Activated CD8-positive, alpha-beta memory T cell treated with anti-CD3 and anti-CD28 coated beads, Interleukin-2, amount 50 U/mL, for 48 hours (primary cell): ENCODE results near the gene STAG1.
"Not testable (repeated sequence)": the region's sequence is repeated elsewhere in the genome, so short reads cannot be mapped to it uniquely, and the experiment has no call there.

Experiments used
- DNase-seq: peaks from one replicate; pipeline ENCODE4 v3.0.0-alpha.2; 2020

The STAG1 gene

DNA sequence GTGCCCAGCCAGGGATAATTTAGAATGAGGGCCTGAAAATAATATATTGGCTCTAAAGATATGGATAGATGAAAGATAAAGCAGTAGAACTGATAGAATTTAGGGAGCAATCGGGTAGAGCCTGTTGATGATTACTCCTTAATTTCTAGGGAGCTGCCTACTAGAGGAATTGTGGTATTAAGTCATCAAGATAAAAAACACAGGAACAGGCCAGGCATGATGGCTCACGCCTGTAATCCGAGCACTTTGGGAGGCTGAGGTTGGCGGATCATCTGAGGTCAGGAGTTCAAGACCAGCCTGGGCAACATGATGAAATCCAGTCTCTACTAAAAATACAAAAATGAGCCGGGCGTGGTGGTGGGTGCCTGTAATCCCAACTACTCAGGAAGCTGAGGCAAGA is 371.6 kb downstream of the STAG1 start:
- DNase-seq: no peak

DNA sequence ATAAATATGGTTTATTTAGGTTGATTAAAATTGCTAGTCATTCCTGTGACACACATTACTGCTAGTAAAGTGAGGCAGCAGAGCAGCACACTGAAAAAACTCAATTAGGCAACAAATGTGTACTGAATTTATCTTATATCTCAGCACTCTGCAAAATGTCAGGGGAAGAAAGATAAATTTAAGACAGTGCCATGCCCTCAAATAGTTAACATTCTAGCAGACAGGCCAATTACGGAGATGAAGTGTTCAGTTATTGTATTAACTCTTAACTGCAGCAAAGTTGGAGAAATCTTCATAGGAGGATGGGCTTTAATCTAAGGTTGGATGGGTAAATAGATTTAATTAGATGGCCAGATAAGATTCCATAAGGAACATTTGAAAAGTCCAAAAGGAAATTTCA is 374.2 kb downstream of the STAG1 start:
- DNase-seq: no peak

DNA sequence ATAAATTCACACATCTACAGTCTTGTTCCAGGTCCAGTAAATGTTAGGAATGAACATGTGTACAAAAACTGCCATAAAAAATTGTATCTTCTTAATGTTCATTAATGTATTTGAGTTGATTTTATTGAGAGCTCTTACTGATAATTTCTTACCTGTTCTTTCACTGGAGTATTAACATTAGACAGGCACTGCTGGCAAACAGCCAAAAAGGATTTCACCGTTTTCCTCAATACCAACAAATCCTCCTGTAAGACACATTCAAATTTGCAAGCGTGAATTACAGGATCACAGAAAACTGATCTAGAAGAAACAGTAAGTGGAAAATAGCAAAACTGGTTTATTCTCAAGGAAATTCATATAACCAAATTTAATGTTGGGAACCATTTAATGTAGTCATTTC is 374.7 kb downstream of the STAG1 start:
- DNase-seq: no peak

DNA sequence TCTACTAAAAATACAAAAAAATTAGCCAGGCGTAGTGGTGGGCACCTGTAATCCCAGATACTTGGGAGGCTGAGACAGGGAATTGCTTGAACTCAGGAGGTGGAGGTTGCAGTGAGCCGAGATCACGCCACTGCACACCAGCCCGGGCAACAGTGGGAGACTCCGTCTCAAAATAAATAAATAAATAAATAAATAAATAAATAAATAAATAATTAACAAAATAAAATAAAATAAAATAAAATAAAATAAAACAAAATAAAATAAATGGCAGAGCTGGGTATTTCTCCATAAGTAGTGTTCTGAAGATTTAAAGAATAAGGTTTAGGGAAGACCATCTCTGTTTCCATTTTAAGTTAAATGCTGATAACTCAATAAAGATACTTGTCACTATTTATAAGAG is 376.4 kb downstream of the STAG1 start:
- DNase-seq: not testable (repeated sequence)

DNA sequence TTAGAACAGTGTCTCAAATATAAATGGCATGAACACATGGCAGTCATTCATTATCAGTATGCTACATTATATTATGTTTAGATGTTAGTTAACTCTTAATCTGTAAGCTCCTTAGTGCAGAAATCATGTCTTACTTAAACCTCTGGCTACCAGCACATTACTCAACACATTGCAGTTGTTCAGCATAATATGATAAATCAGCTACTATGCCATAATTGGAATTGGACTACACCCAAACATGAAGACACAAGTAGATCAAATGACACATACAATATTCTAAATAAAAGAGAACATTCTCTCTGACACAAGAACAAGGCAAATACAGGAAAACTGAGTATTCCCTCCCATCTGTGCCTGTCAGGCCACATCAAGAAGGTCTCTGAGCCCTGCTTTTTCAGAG is 385.9 kb downstream of the STAG1 start:
- no peak for DNase-seq

DNA sequence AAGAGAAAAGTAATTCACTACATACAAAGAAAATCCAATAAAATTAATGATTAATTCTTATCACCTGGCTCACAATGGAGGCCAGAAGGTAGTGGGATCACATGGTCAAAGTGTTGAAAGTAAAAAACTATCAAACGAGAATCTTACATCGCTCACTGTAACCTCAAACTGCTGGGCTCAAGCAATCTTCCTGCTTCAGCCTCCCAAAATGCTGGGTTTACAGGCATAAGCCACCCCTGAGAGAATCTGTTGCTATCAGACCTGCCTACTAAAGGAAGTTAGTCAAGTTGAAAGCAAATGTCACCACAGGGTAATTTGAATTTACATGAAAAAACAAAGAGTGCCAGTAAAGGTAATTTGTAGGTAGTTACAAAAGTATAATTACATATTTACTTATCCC is 398.7 kb downstream of the STAG1 start:
- DNase-seq: no peak

DNA sequence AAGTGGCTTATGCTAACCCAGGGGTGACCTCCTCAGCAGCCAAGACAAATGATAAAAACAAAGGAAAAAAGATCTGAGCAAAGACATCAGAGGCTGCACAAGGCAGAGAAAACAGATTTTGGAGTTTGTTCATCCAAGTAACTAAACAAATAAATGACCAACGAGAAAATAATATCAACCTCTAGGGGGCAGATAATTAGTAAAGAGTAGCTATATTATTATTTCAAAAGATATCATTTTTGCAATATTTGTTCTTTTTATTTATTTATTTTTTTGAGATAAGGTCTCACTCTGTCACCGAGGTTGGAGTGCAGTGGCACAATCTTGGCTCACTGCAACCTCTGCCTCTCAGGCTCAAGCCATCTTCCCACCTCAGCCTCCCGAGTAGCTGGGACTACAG is 400.3 kb downstream of the STAG1 start:
- DNase-seq: no peak

DNA sequence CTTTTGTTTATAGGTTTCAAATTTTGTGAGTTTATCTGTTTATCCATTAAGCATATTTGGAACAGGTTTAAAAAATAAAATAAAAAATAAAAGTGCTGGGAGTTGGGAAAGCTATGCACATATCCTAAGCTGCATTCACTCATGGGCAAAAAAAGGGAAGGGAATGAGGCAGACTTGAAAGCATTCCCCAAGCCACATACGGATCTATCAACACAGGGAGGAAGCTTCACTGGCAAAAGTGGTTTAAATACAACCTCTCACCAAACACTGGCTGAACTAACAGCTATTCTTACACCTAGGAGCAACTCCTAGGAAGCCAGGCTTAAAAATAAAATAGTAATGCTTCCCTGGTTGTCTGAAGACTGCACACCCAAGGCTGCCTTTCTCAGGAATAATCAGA is 400.8 kb downstream of the STAG1 start:
- no peak for DNase-seq

DNA sequence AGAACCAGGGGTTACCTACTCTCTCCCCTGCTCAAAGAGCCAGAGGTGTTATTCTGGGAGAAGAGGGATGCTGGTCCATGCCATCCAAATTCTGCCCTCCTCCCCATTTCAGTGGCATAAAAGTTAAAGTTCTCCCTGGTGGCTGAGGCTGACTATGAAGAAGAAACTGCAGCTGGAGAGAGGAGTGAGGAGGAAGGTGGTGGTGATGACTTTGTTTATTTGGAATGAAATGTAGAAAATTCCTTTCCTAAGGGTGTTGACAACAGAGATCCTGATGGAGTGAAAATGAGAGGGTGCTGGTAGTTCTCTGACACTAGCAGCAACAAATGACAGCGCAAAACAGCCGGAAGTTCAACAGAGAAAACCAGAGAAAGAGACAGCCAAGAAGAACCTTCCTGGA is 401.6 kb downstream of the STAG1 start:
- DNase-seq: no peak

DNA sequence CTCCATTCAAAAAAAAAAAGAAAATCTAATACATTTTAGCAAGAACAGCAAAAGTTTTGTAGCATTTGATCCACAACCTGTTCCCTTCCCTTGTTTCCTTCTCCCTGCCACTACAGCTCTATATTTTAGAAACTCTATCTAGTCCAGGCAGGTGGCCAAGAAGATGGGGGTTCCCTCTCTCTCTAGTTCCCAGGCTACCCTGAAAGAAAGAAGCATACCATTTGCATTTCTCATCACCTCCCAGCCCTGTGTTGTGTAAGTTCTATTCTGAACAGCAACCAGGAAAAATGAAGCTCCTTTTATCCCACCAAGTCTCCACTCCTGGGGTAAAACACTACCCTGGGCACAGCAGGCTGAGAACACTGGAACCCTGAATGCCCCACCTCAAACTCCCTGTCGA is 402.0 kb downstream of the STAG1 start:
- no peak for DNase-seq

DNA sequence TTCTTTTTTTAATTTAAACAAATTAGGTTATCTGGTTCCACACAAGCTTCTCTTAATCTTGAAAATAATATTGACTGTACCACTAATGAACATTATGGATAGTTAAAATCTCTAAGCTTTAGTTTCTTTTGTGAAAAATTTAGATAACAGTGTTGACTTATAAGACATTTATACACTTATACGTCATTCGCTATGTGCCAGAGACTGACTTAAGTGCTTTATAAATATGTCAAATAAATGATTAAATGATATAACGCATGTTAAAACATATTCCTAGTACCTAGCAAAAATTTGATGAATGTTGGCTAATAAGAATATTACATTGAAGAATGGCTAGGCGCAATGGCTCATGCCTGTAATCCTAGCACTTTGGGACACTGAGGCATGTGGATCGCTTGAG is 405.7 kb downstream of the STAG1 start:
- no peak for DNase-seq

DNA sequence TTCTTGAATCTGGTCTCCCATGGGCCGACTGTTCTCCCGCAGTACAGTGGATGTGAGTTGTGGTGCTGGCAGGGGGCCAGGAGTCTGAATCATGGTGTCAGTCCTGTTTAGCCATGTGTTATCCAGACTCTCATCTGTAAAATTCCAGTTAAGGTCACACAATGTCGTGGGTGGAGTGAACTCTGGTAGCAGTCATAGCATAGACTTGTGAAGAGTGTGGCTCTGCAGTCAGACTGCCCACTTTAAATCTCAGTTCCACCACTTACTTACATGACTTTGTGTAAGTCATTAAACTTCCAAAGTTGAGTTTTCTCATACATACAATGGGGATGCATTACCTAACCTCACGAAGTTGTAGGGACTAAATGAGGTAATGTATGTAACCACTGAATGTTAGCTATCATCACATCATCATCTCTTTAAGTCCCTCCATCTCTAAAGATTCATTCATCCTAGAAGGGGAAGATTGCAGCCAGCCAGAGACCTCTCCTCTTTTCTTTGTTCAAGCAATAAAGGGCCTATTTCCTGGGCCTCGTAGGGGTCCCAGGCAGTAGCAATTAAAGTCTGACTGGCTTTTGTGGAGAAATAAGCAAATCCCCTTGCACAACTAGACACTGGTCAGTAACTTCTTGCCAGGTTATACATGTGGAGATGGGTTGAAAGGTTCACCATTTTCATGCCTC is 408.2 kb downstream of the STAG1 start:
- no peak for DNase-seq

DNA sequence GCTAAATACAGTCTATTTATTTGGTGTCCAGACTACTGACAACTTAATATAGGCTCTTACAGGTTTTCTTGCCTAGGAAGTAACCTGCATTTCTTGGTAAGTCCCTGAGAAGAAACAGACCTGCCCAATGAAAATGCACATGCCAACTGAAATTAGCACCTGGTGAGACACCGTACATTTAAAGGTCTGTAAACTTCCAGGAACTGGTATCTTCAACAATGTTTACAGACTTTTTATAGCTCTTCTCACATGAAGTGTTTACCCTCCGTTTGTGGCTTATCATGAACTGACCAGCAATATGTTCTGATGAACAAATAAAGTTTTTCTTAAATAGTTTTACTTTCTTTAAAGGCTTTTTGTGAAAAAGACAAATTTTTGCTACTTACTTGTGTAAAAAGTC is 408.7 kb downstream of the STAG1 start:
- DNase-seq: no peak

DNA sequence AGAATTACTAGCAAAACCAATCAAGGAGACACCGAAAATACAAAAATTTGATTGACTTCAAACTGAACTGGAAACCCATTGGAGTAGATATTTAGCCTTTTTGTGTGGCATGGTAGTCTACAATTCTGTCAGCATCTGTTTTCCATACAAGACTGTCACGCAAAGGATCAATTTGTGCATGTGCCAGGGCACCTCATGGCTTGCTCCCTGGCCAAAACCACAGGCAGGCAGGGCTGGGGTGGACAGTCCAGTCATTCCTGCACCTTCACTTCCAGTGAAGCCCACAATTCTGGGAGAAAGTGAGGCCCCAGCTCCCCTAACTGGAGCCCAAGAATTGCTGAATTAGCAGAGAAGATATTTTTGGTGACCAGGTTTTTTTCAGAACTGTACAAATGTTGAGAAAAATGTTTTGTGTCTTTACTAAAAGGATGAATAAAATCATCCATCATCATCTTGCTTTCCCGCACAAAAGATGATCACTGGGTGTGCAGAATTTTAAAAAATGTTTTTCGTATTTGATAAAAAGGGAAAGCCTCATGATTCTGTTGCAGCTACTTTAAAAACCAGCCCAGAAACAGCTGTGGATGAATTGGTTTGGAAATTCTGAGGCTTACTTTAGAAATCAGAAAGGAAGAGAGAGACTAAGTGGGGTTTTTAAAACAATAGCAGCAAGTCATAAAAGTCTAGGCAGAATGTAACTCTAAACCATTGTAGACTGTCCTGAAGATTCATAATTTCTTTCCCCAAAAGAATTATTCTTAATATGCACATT is 415.7 kb downstream of the STAG1 start:
- DNase-seq: no peak

DNA sequence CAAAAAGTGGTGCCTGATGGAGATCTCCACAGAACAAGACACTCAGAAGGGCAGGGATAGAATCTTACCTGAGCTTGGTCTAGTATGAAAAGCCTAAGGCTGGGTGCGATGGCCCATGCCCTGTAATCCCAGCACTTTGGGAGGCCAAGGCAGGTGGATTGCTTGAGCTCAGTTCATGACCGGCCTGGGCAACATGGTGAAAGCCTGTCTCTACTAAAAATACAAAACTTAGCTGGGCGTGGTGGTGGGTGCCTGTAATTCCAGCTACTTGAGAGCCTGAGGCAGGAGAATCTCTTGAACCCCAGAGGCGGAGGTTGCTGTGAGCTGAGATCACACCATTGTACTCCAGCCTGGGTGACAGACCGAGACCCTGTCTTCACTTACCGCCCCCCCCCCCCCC is 417.5 kb downstream of the STAG1 start:
- not testable (repeated sequence) for DNase-seq

DNA sequence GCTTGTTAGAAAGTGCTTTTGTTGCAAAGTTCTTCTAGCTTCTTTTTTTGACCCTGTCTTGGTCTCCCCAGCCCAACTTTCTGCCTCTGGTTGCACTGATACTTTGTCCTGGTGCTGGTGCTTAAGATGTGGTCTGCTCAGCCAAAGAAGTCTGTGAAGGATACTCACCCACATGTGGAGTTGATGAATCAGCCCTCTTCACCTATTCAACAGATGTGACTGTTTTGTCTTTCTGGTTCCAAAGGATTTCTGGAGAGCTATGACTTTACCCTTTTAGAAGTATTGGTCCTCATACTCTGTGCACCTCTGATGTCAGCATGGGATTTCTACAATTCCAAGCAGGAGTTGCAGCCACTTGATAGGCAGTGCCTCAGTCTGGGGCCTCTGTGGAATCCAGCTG is 418.0 kb downstream of the STAG1 start:
- no peak for DNase-seq

DNA sequence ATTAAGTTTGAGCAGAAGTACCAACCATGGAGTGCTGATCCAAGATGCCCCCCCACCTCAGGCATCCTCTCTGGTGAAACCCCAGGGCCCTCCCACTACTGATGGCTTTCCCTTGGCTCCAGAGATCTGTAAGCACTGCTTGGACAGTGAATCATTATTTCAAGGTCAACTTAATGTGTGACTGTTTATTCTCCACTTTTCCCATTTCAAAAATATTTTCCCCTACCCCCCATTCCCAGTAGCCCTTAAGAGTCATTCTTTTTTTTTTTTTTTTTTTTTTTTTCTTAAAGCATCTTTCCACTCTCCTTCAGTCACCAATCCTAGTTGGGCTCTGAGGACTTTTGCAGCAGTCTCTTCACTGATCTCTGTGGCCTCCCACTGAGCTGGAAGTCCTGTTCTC is 419.4 kb downstream of the STAG1 start:
- DNase-seq: no peak

DNA sequence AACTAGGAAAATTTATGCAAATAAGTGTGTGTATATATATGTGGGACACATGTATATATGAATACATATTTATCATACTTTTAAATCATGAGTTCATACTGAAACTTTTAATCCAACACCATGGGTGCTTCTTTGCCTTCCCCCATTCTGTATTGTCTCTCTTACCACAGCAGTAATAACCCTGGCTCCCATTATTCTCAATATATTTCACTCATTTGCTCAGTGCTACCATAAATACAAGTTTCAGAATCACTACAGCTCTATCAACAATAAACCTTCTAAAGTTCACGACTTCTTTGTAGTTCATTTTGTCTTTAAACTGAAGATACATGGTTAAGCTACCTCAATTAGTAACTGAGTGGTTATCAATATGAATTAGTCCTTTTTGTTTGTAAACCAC is 419.9 kb downstream of the STAG1 start:
- no peak for DNase-seq

DNA sequence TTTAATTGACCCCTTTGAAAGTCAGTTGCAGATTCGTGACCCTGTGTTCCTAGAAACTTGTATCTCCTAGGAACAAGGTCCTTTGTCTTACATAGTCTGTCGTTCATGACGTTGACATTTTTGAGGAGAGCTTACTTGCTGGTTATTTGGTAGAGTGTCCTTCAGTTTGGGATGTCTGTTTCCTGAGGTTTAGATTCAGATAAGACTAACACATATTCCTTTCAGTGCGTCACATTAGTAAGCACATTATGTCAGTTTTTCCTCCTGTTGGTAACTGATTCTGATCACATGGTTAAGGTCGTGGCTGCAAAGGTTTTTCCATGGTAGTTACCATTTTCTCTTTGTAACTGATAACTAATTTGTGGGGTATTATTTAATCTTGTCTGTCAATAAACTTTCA is 421.3 kb downstream of the STAG1 start:
- no peak for DNase-seq

DNA sequence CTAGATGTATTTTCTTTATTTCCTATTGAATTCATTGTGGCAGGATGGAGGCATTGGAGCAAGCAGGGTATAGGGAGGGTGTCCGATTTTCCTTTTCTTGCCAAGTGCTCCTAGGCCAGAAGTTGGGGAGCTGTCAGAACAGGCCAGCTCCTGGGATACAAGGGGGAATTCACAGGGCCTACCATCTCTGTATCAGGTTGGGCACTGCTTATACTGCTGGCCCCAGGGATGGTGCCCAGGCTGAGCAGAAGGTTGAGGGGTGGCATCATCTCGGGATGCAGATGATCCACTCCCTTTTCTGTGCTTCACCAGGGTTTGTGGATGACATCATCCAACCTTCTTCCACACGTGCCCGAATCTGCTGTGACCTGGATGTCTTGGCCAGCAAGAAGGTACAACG is 422.6 kb downstream of the STAG1 start:
- DNase-seq: no peak

DNA sequence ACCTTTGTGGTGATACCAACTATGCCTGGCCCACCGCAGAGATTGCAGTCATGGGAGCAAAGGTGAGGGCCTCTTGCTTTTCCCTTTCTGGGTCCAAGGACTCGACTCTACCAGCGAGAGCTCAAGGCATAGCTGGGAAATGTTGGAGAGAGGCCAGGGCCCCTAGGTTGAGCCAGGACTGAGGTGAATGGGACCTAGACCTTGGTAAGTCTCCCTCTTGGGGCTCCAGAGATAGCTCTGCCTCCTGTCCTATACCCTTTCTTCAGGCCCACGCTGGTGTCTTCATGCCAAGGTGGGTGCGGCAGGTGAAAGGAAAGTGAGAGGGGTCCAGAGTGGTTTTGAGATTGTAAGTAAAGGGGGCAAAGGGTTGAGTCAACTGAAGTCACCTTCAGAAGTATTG is 424.5 kb downstream of the STAG1 start:
- no peak for DNase-seq

DNA sequence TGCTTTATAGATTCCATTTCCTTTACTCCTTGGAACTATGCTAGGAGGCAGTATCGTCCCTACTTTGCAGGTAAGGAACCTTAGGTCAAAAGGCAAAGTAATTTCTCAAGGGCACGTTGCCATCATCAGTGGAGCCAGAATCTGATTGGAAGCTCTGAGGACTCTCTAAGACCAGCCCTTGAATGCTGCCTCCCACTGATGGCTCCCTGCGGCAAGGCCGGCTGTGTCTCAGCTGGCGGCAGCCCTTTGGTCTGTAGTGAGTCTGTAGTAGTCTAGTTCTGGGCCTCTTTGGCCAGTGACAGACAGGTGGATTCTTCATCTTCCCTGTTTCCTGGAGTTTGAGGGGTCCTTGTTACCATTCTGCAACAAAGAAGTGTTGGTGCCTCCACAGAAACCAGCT is 425.9 kb downstream of the STAG1 start:
- DNase-seq: no peak

DNA sequence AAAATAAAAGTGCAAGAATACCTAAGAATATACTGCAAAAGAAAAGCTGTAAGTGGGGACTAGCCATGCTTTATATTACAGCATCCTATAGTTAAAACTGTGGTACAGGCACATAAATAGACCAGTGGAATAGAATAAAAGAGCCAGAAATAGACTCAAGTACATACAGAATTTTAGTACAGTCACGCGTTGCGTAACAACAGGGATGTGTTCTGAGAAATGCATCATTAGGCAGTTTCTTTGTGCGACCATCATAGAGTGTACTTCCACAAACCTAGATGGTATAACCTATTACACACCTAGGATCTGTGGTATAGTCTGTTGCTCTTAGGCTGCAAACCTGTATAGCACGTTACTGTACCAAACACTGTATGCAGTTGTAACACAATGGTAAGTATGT is 440.2 kb downstream of the STAG1 start:
- no peak for DNase-seq

DNA sequence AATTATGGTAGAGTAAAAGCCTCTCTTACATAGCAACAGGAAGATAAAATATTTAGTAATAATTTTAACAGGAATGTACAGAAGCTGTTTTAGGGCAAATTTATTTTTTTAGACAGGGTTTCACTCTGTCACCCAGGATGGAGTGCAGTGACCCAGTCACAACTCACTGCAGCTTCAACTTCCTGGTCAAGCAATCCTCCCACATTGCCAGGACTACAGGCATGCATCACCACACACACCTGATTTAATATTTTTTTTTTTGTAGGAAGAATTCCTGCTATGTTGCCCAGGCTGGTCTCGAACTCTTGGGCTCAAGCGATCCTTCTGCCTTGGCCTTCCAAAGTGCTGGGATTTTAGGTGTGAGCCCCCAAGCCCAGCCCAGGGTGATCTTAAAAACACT is 440.9 kb downstream of the STAG1 start:
- no peak for DNase-seq

DNA sequence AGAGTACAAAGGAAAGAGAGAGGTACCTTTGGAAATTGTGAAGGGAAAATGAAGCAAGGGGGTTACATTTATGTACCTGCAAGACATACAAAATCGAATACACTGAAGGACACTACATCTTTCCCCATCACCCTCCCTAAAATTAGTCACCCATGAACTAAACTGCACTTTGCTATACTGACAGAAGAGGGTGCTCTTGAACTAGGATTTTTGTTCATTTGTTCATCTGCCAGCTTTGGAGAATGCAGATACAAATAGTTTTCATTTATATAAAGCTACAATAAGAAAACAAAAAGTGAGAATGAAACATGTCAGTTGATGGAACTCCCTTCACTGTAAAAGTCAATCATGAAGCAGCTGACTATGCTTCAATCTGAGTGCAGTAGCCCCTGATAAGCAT is 446.3 kb downstream of the STAG1 start:
- DNase-seq: no peak
